ENCODE data around the gene NELL1. TPM values are rescaled to one million over a fixed set of nuclear protein-coding genes. Genes with fewer than 3 reads are reported as not detected.

The NELL1 gene
- total and polyA plus RNA-seq, 2 experiments from 2014 or later, result 8.9 to 20.1 TPM

- Histone ChIP-seq H4K20me1 (ENCODE audit: insufficient read depth, poor library complexity, severe bottlenecking) (no peaks in the 10 kb centered on the region), H3K27me3 (no peaks in the 10 kb centered on the region), H3K9me3 (ENCODE audit: low read depth) (no peaks in the 10 kb centered on the region), H3K4me1 (ENCODE audit: insufficient read depth) (no peaks in the 10 kb centered on the region), H3K9me2 (replicated peaks; ENCODE audit: insufficient read depth) (no peaks in the 10 kb centered on the region), H3K4me3 (no peak overlapping the region), H3K36me3 (replicated peaks; ENCODE audit: insufficient read depth, low read depth) (no peaks in the 10 kb centered on the region), H3K27ac (no peak overlapping the region), H3K4me2 (no peak overlapping the region), H2AFZ (no peak overlapping the region), H3K79me2 (no peaks in the 10 kb centered on the region)
- 81% methylated on average over 1 of the region's 1 CpG for WGBS (ENCODE audit: low lambda C conversion rate, missing lambda C conversion rate)
- DNase-seq (ENCODE audit: low spot score), result no peak
- TF ChIP-seq EZH2phosphoT487 (IDR thresholded peaks at IDR 0.05; ENCODE audit: low read depth, severe bottlenecking, unreplicated experiment) (no peak), EZH2 (IDR thresholded peaks at IDR 0.05; ENCODE audit: borderline replicate concordance) (no peak), CTCF (IDR thresholded peaks at IDR 0.05; ENCODE audit: poor library complexity) (no peak)
Observed at GRCh38 chr11:21456186-21456585, 786.8 kb downstream of the NELL1 start.

GRCh38 chr11:21460082-21460481, 790.7 kb downstream of the NELL1 start:
- no peak overlapping the region for H3K4me3 ChIP-seq
- H3K4me2 ChIP-seq, result no peak overlapping the region
- H2AFZ ChIP-seq, result no peak overlapping the region
- no peak for DNase-seq (ENCODE audit: low spot score)
- no peaks in the 10 kb centered on the region for H3K4me1 ChIP-seq (ENCODE audit: insufficient read depth)
- H4K20me1 ChIP-seq (ENCODE audit: insufficient read depth, poor library complexity, severe bottlenecking), result no peaks in the 10 kb centered on the region
- H3K79me2 ChIP-seq, result no peaks in the 10 kb centered on the region
- H3K27me3 ChIP-seq, result no peaks in the 10 kb centered on the region
- H3K27ac ChIP-seq, result no peak overlapping the region
- no peak for TF ChIP-seq CTCF (IDR thresholded peaks at IDR 0.05; ENCODE audit: poor library complexity)
- TF ChIP-seq EZH2phosphoT487 (IDR thresholded peaks at IDR 0.05; ENCODE audit: low read depth, severe bottlenecking, unreplicated experiment), result no peak
- no peak for TF ChIP-seq EZH2 (IDR thresholded peaks at IDR 0.05; ENCODE audit: borderline replicate concordance)
- no peaks in the 10 kb centered on the region for H3K36me3 ChIP-seq (replicated peaks; ENCODE audit: insufficient read depth, low read depth)
- H3K9me3 ChIP-seq (ENCODE audit: low read depth), result no peaks in the 10 kb centered on the region
- H3K9me2 ChIP-seq (replicated peaks; ENCODE audit: insufficient read depth), result no peaks in the 10 kb centered on the region

- 79% methylated on average over 1 of the region's 1 CpG for WGBS (ENCODE audit: low lambda C conversion rate, missing lambda C conversion rate)
- no peaks in the 10 kb centered on the region for H3K36me3 ChIP-seq (replicated peaks; ENCODE audit: insufficient read depth, low read depth)
- no peaks in the 10 kb centered on the region for H3K27me3 ChIP-seq
- no peaks in the 10 kb centered on the region for H3K4me1 ChIP-seq (ENCODE audit: insufficient read depth)
- H3K27ac ChIP-seq, result no peak overlapping the region
- TF ChIP-seq CTCF (IDR thresholded peaks at IDR 0.05; ENCODE audit: poor library complexity) (no peak), EZH2 (IDR thresholded peaks at IDR 0.05; ENCODE audit: borderline replicate concordance) (no peak), EZH2phosphoT487 (IDR thresholded peaks at IDR 0.05; ENCODE audit: low read depth, severe bottlenecking, unreplicated experiment) (no peak)
- no peak for DNase-seq (ENCODE audit: low spot score)
- no peaks in the 10 kb centered on the region for H3K79me2 ChIP-seq
- H3K9me2 ChIP-seq (replicated peaks; ENCODE audit: insufficient read depth), result no peaks in the 10 kb centered on the region
- no peaks in the 10 kb centered on the region for H3K9me3 ChIP-seq (ENCODE audit: low read depth)
- no peak overlapping the region for H3K4me3 ChIP-seq
- no peak overlapping the region for H3K4me2 ChIP-seq
- H4K20me1 ChIP-seq (ENCODE audit: insufficient read depth, poor library complexity, severe bottlenecking), result no peaks in the 10 kb centered on the region
- H2AFZ ChIP-seq, result no peak overlapping the region
Observed at GRCh38 chr11:21461701-21462100, 792.3 kb downstream of the NELL1 start.

All from hepatocyte (in vitro differentiated cells).